ENCODE results near the gene WDR31.

The WDR31 gene

DNA sequence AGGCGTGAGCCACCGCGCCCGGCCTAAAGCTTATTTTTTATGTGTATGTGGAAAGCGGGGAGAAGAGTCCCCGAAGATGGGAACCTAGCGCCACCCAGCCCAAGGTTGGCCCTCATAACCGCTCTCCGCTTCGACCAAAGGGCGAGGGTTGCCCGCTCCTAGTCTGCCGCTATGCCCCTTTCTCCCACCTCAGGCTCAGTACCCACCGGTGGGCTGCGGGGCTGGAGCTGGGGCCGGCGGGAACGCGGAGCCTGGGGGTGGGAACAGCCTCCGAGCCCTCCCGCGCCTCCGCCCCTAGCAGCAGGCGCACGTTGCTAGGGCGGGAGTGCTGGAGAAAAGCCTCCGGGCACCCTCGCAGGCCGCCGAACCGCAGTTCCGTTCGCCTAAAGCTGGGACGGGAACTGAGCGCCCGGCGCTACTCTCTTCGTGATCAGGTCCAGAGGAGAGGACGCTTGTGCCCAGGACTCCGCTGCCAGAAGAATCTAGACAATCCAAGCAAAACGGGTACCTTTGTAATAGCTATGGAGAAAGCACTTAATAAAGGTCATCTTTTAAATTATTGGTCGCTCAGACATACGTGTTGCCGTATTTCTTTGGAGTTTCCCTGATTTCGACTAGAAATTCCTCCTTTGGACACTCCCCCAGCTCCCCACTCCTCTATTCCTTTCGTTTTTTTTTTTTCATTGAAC, at the start of gene WDR31 (continued):
- TF ChIP-seq, protein P1, sequence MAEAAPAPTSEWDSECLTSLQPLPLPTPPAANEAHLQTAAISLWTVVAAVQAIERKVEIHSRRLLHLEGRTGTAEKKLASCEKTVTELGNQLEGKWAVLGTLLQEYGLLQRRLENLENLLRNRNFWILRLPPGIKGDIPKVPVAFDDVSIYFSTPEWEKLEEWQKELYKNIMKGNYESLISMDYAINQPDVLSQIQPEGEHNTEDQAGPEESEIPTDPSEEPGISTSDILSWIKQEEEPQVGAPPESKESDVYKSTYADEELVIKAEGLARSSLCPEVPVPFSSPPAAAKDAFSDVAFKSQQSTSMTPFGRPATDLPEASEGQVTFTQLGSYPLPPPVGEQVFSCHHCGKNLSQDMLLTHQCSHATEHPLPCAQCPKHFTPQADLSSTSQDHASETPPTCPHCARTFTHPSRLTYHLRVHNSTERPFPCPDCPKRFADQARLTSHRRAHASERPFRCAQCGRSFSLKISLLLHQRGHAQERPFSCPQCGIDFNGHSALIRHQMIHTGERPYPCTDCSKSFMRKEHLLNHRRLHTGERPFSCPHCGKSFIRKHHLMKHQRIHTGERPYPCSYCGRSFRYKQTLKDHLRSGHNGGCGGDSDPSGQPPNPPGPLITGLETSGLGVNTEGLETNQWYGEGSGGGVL (tag by site-specific recombination; IDR thresholded peaks at IDR 0.05), result peak; percentile 70
- TF ChIP-seq, protein P2, sequence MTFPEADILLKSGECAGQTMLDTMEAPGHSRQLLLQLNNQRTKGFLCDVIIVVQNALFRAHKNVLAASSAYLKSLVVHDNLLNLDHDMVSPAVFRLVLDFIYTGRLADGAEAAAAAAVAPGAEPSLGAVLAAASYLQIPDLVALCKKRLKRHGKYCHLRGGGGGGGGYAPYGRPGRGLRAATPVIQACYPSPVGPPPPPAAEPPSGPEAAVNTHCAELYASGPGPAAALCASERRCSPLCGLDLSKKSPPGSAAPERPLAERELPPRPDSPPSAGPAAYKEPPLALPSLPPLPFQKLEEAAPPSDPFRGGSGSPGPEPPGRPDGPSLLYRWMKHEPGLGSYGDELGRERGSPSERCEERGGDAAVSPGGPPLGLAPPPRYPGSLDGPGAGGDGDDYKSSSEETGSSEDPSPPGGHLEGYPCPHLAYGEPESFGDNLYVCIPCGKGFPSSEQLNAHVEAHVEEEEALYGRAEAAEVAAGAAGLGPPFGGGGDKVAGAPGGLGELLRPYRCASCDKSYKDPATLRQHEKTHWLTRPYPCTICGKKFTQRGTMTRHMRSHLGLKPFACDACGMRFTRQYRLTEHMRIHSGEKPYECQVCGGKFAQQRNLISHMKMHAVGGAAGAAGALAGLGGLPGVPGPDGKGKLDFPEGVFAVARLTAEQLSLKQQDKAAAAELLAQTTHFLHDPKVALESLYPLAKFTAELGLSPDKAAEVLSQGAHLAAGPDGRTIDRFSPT (tag by site-specific recombination; IDR thresholded peaks at IDR 0.05), result peak; percentile 90
- TF ChIP-seq, protein P3, sequence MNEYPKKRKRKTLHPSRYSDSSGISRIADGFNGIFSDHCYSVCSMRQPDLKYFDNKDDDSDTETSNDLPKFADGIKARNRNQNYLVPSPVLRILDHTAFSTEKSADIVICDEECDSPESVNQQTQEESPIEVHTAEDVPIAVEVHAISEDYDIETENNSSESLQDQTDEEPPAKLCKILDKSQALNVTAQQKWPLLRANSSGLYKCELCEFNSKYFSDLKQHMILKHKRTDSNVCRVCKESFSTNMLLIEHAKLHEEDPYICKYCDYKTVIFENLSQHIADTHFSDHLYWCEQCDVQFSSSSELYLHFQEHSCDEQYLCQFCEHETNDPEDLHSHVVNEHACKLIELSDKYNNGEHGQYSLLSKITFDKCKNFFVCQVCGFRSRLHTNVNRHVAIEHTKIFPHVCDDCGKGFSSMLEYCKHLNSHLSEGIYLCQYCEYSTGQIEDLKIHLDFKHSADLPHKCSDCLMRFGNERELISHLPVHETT (tag by site-specific recombination; IDR thresholded peaks at IDR 0.05), result peak; percentile 79; the same call in 1 of the 2 replicates
- TF ChIP-seq ZNF37A (tag by site-specific recombination; IDR thresholded peaks at IDR 0.05) (no peak), ZNF843 (tag by site-specific recombination; IDR thresholded peaks at IDR 0.05) (0 out of 2 replicates have a peak, but pooled peaks have one; percentile 25), ZNF621 (tag by site-specific recombination; IDR thresholded peaks at IDR 0.05) (no peak), ZNF391 (tag by site-specific recombination; IDR thresholded peaks at IDR 0.05; ENCODE audit: borderline replicate concordance, low read depth) (peak; percentile 56; the same call in 1 of the 2 replicates), ZXDB (tag by site-specific recombination; IDR thresholded peaks at IDR 0.05) (peak; percentile 88), ZNF610 (tag by site-specific recombination; IDR thresholded peaks at IDR 0.05; ENCODE audit: borderline replicate concordance) (peak; percentile 80; the same call in 1 of the 2 replicates), KLF16 (tag by site-specific recombination; IDR thresholded peaks at IDR 0.05) (peak; percentile 94), OSR2 (tag by site-specific recombination; IDR thresholded peaks at IDR 0.05) (no peak), SP3 (tag by site-specific recombination; IDR thresholded peaks at IDR 0.05) (peak; percentile 92), SP2 (tag by site-specific recombination; IDR thresholded peaks at IDR 0.05) (peak; percentile 88)
- TF ChIP-seq, protein P4, sequence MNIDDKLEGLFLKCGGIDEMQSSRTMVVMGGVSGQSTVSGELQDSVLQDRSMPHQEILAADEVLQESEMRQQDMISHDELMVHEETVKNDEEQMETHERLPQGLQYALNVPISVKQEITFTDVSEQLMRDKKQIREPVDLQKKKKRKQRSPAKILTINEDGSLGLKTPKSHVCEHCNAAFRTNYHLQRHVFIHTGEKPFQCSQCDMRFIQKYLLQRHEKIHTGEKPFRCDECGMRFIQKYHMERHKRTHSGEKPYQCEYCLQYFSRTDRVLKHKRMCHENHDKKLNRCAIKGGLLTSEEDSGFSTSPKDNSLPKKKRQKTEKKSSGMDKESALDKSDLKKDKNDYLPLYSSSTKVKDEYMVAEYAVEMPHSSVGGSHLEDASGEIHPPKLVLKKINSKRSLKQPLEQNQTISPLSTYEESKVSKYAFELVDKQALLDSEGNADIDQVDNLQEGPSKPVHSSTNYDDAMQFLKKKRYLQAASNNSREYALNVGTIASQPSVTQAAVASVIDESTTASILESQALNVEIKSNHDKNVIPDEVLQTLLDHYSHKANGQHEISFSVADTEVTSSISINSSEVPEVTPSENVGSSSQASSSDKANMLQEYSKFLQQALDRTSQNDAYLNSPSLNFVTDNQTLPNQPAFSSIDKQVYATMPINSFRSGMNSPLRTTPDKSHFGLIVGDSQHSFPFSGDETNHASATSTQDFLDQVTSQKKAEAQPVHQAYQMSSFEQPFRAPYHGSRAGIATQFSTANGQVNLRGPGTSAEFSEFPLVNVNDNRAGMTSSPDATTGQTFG (tag by site-specific recombination; IDR thresholded peaks at IDR 0.05; ENCODE audit: borderline replicate concordance), result no peak
- TF ChIP-seq, protein P5, sequence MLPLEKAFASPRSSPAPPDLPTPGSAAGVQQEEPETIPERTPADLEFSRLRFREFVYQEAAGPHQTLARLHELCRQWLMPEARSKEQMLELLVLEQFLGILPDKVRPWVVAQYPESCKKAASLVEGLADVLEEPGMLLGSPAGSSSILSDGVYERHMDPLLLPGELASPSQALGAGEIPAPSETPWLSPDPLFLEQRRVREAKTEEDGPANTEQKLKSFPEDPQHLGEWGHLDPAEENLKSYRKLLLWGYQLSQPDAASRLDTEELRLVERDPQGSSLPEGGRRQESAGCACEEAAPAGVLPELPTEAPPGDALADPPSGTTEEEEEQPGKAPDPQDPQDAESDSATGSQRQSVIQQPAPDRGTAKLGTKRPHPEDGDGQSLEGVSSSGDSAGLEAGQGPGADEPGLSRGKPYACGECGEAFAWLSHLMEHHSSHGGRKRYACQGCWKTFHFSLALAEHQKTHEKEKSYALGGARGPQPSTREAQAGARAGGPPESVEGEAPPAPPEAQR (tag by site-specific recombination; IDR thresholded peaks at IDR 0.05), result no peak
- TF ChIP-seq, protein P6, sequence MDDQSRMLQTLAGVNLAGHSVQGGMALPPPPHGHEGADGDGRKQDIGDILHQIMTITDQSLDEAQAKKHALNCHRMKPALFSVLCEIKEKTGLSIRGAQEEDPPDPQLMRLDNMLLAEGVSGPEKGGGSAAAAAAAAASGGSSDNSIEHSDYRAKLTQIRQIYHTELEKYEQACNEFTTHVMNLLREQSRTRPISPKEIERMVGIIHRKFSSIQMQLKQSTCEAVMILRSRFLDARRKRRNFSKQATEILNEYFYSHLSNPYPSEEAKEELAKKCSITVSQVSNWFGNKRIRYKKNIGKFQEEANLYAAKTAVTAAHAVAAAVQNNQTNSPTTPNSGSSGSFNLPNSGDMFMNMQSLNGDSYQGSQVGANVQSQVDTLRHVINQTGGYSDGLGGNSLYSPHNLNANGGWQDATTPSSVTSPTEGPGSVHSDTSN (CRISPR knock-in tag; IDR thresholded peaks at IDR 0.05), result 0 out of 2 replicates have a peak, but pooled peaks have one; percentile 76
- TF ChIP-seq, protein P7, sequence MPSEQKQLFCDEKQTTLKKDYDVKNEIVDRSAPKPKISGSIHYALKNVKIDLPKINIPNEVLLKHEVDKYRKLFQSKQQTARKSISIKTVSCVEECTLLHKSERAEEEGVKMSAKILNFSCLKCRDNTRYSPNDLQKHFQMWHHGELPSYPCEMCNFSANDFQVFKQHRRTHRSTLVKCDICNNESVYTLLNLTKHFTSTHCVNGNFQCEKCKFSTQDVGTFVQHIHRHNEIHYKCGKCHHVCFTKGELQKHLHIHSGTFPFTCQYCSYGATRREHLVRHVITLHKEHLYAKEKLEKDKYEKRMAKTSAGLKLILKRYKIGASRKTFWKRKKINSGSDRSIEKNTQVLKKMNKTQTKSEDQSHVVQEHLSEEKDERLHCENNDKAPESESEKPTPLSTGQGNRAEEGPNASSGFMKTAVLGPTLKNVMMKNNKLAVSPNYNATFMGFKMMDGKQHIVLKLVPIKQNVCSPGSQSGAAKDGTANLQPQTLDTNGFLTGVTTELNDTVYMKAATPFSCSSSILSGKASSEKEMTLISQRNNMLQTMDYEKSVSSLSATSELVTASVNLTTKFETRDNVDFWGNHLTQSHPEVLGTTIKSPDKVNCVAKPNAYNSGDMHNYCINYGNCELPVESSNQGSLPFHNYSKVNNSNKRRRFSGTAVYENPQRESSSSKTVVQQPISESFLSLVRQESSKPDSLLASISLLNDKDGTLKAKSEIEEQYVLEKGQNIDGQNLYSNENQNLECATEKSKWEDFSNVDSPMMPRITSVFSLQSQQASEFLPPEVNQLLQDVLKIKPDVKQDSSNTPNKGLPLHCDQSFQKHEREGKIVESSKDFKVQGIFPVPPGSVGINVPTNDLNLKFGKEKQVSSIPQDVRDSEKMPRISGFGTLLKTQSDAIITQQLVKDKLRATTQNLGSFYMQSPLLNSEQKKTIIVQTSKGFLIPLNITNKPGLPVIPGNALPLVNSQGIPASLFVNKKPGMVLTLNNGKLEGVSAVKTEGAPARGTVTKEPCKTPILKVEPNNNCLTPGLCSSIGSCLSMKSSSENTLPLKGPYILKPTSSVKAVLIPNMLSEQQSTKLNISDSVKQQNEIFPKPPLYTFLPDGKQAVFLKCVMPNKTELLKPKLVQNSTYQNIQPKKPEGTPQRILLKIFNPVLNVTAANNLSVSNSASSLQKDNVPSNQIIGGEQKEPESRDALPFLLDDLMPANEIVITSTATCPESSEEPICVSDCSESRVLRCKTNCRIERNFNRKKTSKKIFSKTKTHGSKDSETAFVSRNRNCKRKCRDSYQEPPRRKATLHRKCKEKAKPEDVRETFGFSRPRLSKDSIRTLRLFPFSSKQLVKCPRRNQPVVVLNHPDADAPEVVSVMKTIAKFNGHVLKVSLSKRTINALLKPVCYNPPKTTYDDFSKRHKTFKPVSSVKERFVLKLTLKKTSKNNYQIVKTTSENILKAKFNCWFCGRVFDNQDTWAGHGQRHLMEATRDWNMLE (tag by site-specific recombination; conservative IDR thresholded peaks at IDR 0.05; ENCODE audit: low read depth), result peak; percentile 60
- TF ChIP-seq, protein P8, sequence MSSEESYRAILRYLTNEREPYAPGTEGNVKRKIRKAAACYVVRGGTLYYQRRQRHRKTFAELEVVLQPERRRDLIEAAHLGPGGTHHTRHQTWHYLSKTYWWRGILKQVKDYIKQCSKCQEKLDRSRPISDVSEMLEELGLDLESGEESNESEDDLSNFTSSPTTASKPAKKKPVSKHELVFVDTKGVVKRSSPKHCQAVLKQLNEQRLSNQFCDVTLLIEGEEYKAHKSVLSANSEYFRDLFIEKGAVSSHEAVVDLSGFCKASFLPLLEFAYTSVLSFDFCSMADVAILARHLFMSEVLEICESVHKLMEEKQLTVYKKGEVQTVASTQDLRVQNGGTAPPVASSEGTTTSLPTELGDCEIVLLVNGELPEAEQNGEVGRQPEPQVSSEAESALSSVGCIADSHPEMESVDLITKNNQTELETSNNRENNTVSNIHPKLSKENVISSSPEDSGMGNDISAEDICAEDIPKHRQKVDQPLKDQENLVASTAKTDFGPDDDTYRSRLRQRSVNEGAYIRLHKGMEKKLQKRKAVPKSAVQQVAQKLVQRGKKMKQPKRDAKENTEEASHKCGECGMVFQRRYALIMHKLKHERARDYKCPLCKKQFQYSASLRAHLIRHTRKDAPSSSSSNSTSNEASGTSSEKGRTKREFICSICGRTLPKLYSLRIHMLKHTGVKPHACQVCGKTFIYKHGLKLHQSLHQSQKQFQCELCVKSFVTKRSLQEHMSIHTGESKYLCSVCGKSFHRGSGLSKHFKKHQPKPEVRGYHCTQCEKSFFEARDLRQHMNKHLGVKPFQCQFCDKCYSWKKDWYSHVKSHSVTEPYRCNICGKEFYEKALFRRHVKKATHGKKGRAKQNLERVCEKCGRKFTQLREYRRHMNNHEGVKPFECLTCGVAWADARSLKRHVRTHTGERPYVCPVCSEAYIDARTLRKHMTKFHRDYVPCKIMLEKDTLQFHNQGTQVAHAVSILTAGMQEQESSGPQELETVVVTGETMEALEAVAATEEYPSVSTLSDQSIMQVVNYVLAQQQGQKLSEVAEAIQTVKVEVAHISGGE (tag by site-specific recombination; conservative IDR thresholded peaks at IDR 0.05; ENCODE audit: low read depth), result peak; percentile 99

Data from HEK293 (cell line).